SK-N-MC (cell line): ENCODE results near the gene MED27.

ENCODE experiments used
- EZH2 ChIP-seq: fragments of 200-600 bp; sonication (generic); IDR thresholded peaks from one replicate; pipeline ENCODE4 v1.6.1; 2017; ENCODE audit warnings: antibody characterized with exemption
- FOXP2 ChIP-seq: optimal IDR thresholded peaks from 2 replicates; pipeline ENCODE3; 2011; ENCODE audit warnings: mild to moderate bottlenecking, moderate library complexity; ENCODE audit not compliant: insufficient read depth; ENCODE audit errors: extremely low read length, control extremely low read depth
- POLR2AphosphoS5 ChIP-seq: IDR thresholded peaks from 2 replicates; pipeline ENCODE4 v1.6.1; 2012; ENCODE audit warnings: mild to moderate bottlenecking, low read depth, low read length, borderline replicate concordance

- TF ChIP-seq EZH2 (no peak), FOXP2 (no peak), POLR2AphosphoS5 (no peak)
These were observed 156.5 kb downstream of the MED27 start for GRCh38 chr9:131923132-131923671.
